Endothelial cell of umbilical vein (primary cell): ENCODE data around the gene IPO13. TPM values are rescaled to one million over a fixed set of nuclear protein-coding genes. Genes with fewer than 3 reads are reported as not detected.

Experiments
- BruUV-seq: library from RNA; stranded (reverse); fragments of 400-500 nt; replicated peaks from 2 replicates; lab custom pipeline; 2021; lab: Mats Ljungman, UMichigan
- CTCF ChIA-PET: fragments of 300-600, 350-600 bp; sonication (Branson Sonifier 250); formaldehyde crosslinking; loops from one replicate; lab custom pipeline; 2021; ENCODE audit warnings: antibody characterized with exemption, inconsistent platforms; lab: Charles Lee
- POLR2A ChIA-PET: fragments of 300-600, 350-600 bp; sonication (Branson Sonifier 250); formaldehyde crosslinking; loops from one replicate; lab custom pipeline; 2021; ENCODE audit warnings: antibody characterized with exemption, inconsistent platforms; lab: Charles Lee
- DNase-seq: peaks from one replicate; pipeline ENCODE4 v3.0.0-alpha.2; 2011; ENCODE audit warnings: low read depth, low spot score
- FAIRE-seq: peaks from 2 replicates; lab custom pipeline; 2011; peaks lifted over from hg19 to GRCh38; lab: Jason Lieb, UNC
- H2AFZ ChIP-seq: 2 replicates; pipeline ENCODE4 v1.6.0; 2012; ENCODE audit warnings: low read depth, low read length, control low read depth, inconsistent platforms
- H3K27ac ChIP-seq: 2 replicates; pipeline ENCODE4 v1.5.1; 2011; ENCODE audit warnings: low read depth, mild to moderate bottlenecking, control low read depth, low read length, moderate library complexity; ENCODE audit not compliant: insufficient read depth
- H3K27me3 ChIP-seq, 2 experiments: 2 replicates each; pipeline versions ENCODE4 v1.6.0 to v1.6.1; 2011; ENCODE audit warnings: low read length in 2 of 2, mixed read lengths in 1 of 2; ENCODE audit not compliant: control insufficient read depth in 2 of 2, insufficient read depth in 2 of 2
- H3K36me3 ChIP-seq, 2 experiments: 2 replicates in 1 of 2; 3 replicates in 1 of 2; pipeline ENCODE4 v1.5.1; 2011; ENCODE audit warnings: low read length in 2 of 2, mild to moderate bottlenecking in 1 of 2, moderate library complexity in 1 of 2; ENCODE audit not compliant: control insufficient read depth in 2 of 2, insufficient read depth in 2 of 2; ENCODE audit errors: extremely low read depth in 1 of 2
- H3K4me1 ChIP-seq: 3 replicates; pipeline ENCODE4 v1.5.1; 2011; ENCODE audit warnings: mild to moderate bottlenecking, low read length; ENCODE audit not compliant: control insufficient read depth, insufficient read depth; ENCODE audit errors: extremely low read depth
- H3K4me2 ChIP-seq: 2 replicates; pipeline ENCODE4 v1.6.1; 2011; ENCODE audit warnings: low read length, control low read depth, mixed read lengths; ENCODE audit not compliant: insufficient read depth
- H3K4me3 ChIP-seq, 3 experiments: fragments of 200-600 bp in 1 of 3; sonication (generic), shearing (Covaris generic) in 1 of 3; replicated peaks in 1 of 3; 2 replicates each; pipeline ENCODE4 v1.5.1; 2011 to 2016; ENCODE audit warnings: control low read depth in 3 of 3, low read length in 3 of 3, mild to moderate bottlenecking in 2 of 3, inconsistent platforms in 1 of 3, low read depth in 1 of 3, moderate library complexity in 1 of 3; ENCODE audit not compliant: insufficient read depth in 1 of 3
- H3K79me2 ChIP-seq: 2 replicates; pipeline ENCODE4 v1.6.0; 2012; ENCODE audit warnings: low read length, inconsistent platforms; ENCODE audit not compliant: control insufficient read depth, insufficient read depth
- H3K9ac ChIP-seq: replicated peaks from 2 replicates; pipeline ENCODE3; 2011; ENCODE audit warnings: low read length, control low read depth; ENCODE audit not compliant: insufficient read depth; ENCODE audit errors: extremely low read depth
- H3K9me1 ChIP-seq: replicated peaks from 3 replicates; pipeline ENCODE4 v1.6.0; 2011; ENCODE audit warnings: mild to moderate bottlenecking, low read length; ENCODE audit not compliant: control insufficient read depth, insufficient read depth; ENCODE audit errors: extremely low read depth
- H3K9me3 ChIP-seq: replicated peaks from 2 replicates; pipeline ENCODE4 v1.5.1; 2012; ENCODE audit warnings: low read length, inconsistent platforms; ENCODE audit not compliant: control insufficient read depth, insufficient read depth
- H4K20me1 ChIP-seq: replicated peaks from 2 replicates; pipeline ENCODE3; 2011; ENCODE audit warnings: mild to moderate bottlenecking, low read length; ENCODE audit not compliant: control insufficient read depth, insufficient read depth; ENCODE audit errors: extremely low read depth
- CTCF ChIP-seq, 2 donors: IDR thresholded peaks; 1 replicate in 1 of 2; 2 replicates in 1 of 2; pipeline ENCODE4 v1.5.1; 2011; ENCODE audit warnings: low read length in 2 of 2, mild to moderate bottlenecking in 2 of 2, moderate library complexity in 2 of 2, control low read depth in 1 of 2, inconsistent platforms in 1 of 2, low read depth in 1 of 2; ENCODE audit not compliant: insufficient read depth in 1 of 2; ENCODE audit errors: extremely low read depth in 1 of 2
- EZH2 ChIP-seq: IDR thresholded peaks from 2 replicates; pipeline ENCODE4 v1.6.1; 2012; ENCODE audit warnings: borderline replicate concordance, low read depth, mild to moderate bottlenecking, moderate library complexity, low read length, inconsistent platforms; ENCODE audit not compliant: severe bottlenecking
- FOS ChIP-seq: IDR thresholded peaks from 2 replicates; pipeline ENCODE4 v1.6.1; 2011; ENCODE audit warnings: mild to moderate bottlenecking, low read length, moderate library complexity, borderline replicate concordance; ENCODE audit not compliant: insufficient read depth
- GATA2 ChIP-seq: IDR thresholded peaks from 2 replicates; pipeline ENCODE4 v1.7.0; 2011; ENCODE audit warnings: low read depth, mild to moderate bottlenecking, moderate library complexity, mixed read lengths, low read length; ENCODE audit not compliant: insufficient read length, insufficient read depth
- JUN ChIP-seq: IDR thresholded peaks from 2 replicates; pipeline ENCODE4 v1.6.1; 2011; ENCODE audit warnings: borderline replicate concordance, low read depth; ENCODE audit not compliant: insufficient read length, insufficient read depth
- MAX ChIP-seq: IDR thresholded peaks from 2 replicates; pipeline ENCODE4 v1.6.1; 2011; ENCODE audit not compliant: insufficient read depth, insufficient read length
- MYC ChIP-seq: IDR thresholded peaks from one replicate; pipeline ENCODE4 v1.6.1; 2011; ENCODE audit warnings: mild to moderate bottlenecking, low read depth, low read length
- POLR2A ChIP-seq: IDR thresholded peaks from 2 replicates; pipeline ENCODE4 v1.6.1; 2012; ENCODE audit warnings: low read depth, mild to moderate bottlenecking, control low read depth, low read length
- POLR2AphosphoS5 ChIP-seq: IDR thresholded peaks from 2 replicates; pipeline ENCODE4 v1.6.1; 2012; ENCODE audit warnings: low read depth, mild to moderate bottlenecking, control low read depth, low read length, moderate library complexity; ENCODE audit not compliant: insufficient read depth
- dilution Hi-C: fragments of 300-500 bp; cut with MboI; formaldehyde crosslinking; loops from one replicate; pipeline ENCODE4 v1.15.0; 2019; ENCODE audit warnings: low sequenced_read_pairs; ENCODE audit not compliant: extremely low pct_ligation_motif_present
- intact Hi-C: fragments of 100-400 bp; cut with micrococcal nuclease; formaldehyde crosslinking; loops from one replicate; pipeline ENCODE4 v1.10.0; 2022
- polyA plus RNA-seq, 4 experiments: library from polyadenylated mRNA; depleted of rRNA in 3 of 4; stranded (reverse) in 3 of 4; unstranded in 1 of 4; fragments of >200 nt; gene quantifications; 2 replicates each; pipeline versions ENCODE4 v1.2.1 to v1.2.3, GENCODE V29; 2011 to 2012; ENCODE audit warnings: missing spikeins in 1 of 4
- total RNA-seq: library from RNA; stranded (reverse); gene quantifications from 2 replicates; pipeline ENCODE4 v1.2.3, GENCODE V29; 2021

IPO13 gene
- total and polyA plus RNA-seq, 2 donors (not counting 3 experiments of a cell fraction or from before 2014, with no cell fraction given): 28.9 to 29.3 TPM

- intact Hi-C loops: no loop called here
- H3K4me1 ChIP-seq: peaks cover 17% of the 10 kb centered on the region
- no peak overlapping the region for H2AFZ ChIP-seq
- FAIRE-seq: no peak
- H3K79me2 ChIP-seq: peaks cover 28% of the 10 kb centered on the region
- dilution Hi-C loops: no loop called here
- ChIA-PET CTCF (no interaction called here), POLR2A (no interaction called here)
- no peaks in the 10 kb centered on the region for H3K9me3 ChIP-seq
- H4K20me1 ChIP-seq: no peaks in the 10 kb centered on the region
- no peak overlapping the region for H3K27ac ChIP-seq
- no TSS peak for BruUV-seq
- no peak overlapping the region for H3K4me2 ChIP-seq
- no peak overlapping the region for H3K4me3 ChIP-seq
- H3K9ac ChIP-seq: no peak overlapping the region
- no peaks in the 10 kb centered on the region for H3K9me1 ChIP-seq
- H3K27me3 ChIP-seq: no peaks in the 10 kb centered on the region
- no peak for TF ChIP-seq MAX
- TF ChIP-seq MYC: no peak
- no peak for TF ChIP-seq POLR2AphosphoS5
- TF ChIP-seq POLR2A: no peak
- TF ChIP-seq EZH2: no peak
- no peak for TF ChIP-seq CTCF (IDR thresholded peaks at IDR 0.05; ENCODE audit: extremely low read depth in 1 of 2, insufficient read depth in 1 of 2, low read depth in 1 of 2, low read length in 2 of 2)
- no peak for TF ChIP-seq JUN
- no peak for TF ChIP-seq FOS
- TF ChIP-seq GATA2: no peak
- DNase-seq: no peak
- peaks cover 0 to 13% of the 10 kb centered on the region in 2 experiments for H3K36me3 ChIP-seq
Observed at GRCh38 chr1:43982241-43982640, 35.5 kb downstream of the IPO13 start.
